Measurements from ENCODE around the gene TRPC3. TPM values are rescaled to one million over a fixed set of nuclear protein-coding genes. Genes with fewer than 3 reads are reported as not detected.

The TRPC3 gene
- total and polyA plus RNA-seq, 4 donors, result 0.06 to 0.33 (median 0.09) TPM

DNA sequence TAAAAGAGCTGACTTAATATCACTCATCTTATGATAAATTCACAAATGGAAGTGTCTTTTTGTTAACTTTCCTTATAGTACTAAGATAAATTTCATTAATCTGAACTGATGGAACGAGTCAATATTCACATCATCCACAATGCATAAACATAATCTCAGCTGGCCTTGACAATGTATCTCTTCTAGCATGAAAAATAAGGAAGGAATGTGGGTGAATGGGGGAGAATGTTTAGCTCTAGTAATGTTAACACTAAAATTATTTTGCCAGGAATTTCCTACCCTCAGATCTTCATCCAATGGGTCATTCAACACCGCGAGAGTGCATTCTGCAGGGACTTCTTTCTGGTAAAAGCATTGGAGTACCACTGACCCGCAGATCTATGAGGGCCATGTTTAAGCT is 15.8 kb downstream of the TRPC3 start:
- WGBS, result 74% methylated on average over 4 of the region's 4 CpGs
- H3K36me3 ChIP-seq (ENCODE audit: control insufficient read depth in 4 of 4, insufficient read depth in 3 of 4, low read depth in 1 of 4, low read length in 3 of 4), result no peaks in the 10 kb centered on the region
- no peaks in the 10 kb centered on the region for H3K4me1 ChIP-seq (ENCODE audit: control insufficient read depth in 4 of 4, insufficient read depth in 4 of 4, low read length in 3 of 4)
- TF ChIP-seq, protein P1, sequence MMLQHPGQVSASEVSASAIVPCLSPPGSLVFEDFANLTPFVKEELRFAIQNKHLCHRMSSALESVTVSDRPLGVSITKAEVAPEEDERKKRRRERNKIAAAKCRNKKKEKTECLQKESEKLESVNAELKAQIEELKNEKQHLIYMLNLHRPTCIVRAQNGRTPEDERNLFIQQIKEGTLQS (IDR thresholded peaks at IDR 0.05), result no peak
- TF ChIP-seq SP1 (IDR thresholded peaks at IDR 0.05), result no peak
- TF ChIP-seq FOXA1 (IDR thresholded peaks at IDR 0.05), result no peak
- H3K27me3 ChIP-seq (ENCODE audit: control insufficient read depth in 4 of 4, insufficient read depth in 4 of 4, low read length in 3 of 4), result peaks cover 0 to 12% (median 2%) of the 10 kb centered on the region in 4 donors
- H3K9ac ChIP-seq (ENCODE audit: low read depth in 1 of 2, low read length in 2 of 2), result no peak overlapping the region
- H3K4me3 ChIP-seq (ENCODE audit: low read depth in 1 of 3, low read length in 3 of 3), result no peak overlapping the region
- DNase-seq (ENCODE audit: low spot score), result no peak
- H3K27ac ChIP-seq (ENCODE audit: low read depth in 1 of 2, low read length in 2 of 2), result no peak overlapping the region
- peaks cover 0 to 8% (median 0%) of the 10 kb centered on the region in 4 donors for H3K9me3 ChIP-seq (ENCODE audit: control insufficient read depth in 4 of 4, low read length in 3 of 4)

DNA sequence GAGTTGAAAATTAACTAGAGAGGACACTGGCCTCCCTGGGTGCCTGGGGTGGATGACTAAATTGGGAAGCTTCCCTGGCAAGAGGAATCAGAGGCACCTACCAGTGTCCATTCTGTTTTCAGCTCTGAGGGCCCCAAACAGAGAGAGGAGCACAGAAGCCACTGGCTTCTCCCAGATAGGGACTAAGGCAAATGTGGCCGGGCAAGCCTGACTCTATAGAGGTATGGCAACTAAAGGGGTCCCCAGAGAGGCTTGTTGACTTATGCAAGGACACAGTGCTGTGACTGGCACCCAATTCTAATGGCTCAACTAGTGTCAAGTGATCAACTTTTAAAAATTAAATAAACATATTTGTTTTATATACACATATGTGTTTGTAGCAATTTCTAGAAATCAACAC is 17.2 kb downstream of the TRPC3 start:
- Histone ChIP-seq H3K27me3 (ENCODE audit: control insufficient read depth in 4 of 4, insufficient read depth in 4 of 4, low read length in 3 of 4) (peaks cover 0 to 10% (median 3%) of the 10 kb centered on the region in 4 donors), H3K27ac (ENCODE audit: low read depth in 1 of 2, low read length in 2 of 2) (no peak overlapping the region), H3K9me3 (ENCODE audit: control insufficient read depth in 4 of 4, low read length in 3 of 4) (peaks cover 0 to 8% (median 0%) of the 10 kb centered on the region in 4 donors), H3K4me3 (ENCODE audit: low read depth in 1 of 3, low read length in 3 of 3) (no peak overlapping the region), H3K36me3 (ENCODE audit: control insufficient read depth in 4 of 4, insufficient read depth in 3 of 4, low read depth in 1 of 4, low read length in 3 of 4) (no peaks in the 10 kb centered on the region), H3K9ac (ENCODE audit: low read depth in 1 of 2, low read length in 2 of 2) (no peak overlapping the region), H3K4me1 (ENCODE audit: control insufficient read depth in 4 of 4, insufficient read depth in 4 of 4, low read length in 3 of 4) (no peaks in the 10 kb centered on the region)
- TF ChIP-seq YY1 (IDR thresholded peaks at IDR 0.05) (no peak), FOXA2 (IDR thresholded peaks at IDR 0.05) (no peak), HNF4G (IDR thresholded peaks at IDR 0.05) (no peak), GABPA (IDR thresholded peaks at IDR 0.05 in 1 of 2, conservative IDR thresholded peaks at IDR 0.05 in 1 of 2) (no peak), EGR1 (IDR thresholded peaks at IDR 0.05; ENCODE audit: low read depth in 2 of 2) (no peak)
- TF ChIP-seq, protein P2, sequence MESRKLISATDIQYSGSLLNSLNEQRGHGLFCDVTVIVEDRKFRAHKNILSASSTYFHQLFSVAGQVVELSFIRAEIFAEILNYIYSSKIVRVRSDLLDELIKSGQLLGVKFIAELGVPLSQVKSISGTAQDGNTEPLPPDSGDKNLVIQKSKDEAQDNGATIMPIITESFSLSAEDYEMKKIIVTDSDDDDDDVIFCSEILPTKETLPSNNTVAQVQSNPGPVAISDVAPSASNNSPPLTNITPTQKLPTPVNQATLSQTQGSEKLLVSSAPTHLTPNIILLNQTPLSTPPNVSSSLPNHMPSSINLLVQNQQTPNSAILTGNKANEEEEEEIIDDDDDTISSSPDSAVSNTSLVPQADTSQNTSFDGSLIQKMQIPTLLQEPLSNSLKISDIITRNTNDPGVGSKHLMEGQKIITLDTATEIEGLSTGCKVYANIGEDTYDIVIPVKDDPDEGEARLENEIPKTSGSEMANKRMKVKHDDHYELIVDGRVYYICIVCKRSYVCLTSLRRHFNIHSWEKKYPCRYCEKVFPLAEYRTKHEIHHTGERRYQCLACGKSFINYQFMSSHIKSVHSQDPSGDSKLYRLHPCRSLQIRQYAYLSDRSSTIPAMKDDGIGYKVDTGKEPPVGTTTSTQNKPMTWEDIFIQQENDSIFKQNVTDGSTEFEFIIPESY (IDR thresholded peaks at IDR 0.05), result no peak
- TF ChIP-seq, protein P3, sequence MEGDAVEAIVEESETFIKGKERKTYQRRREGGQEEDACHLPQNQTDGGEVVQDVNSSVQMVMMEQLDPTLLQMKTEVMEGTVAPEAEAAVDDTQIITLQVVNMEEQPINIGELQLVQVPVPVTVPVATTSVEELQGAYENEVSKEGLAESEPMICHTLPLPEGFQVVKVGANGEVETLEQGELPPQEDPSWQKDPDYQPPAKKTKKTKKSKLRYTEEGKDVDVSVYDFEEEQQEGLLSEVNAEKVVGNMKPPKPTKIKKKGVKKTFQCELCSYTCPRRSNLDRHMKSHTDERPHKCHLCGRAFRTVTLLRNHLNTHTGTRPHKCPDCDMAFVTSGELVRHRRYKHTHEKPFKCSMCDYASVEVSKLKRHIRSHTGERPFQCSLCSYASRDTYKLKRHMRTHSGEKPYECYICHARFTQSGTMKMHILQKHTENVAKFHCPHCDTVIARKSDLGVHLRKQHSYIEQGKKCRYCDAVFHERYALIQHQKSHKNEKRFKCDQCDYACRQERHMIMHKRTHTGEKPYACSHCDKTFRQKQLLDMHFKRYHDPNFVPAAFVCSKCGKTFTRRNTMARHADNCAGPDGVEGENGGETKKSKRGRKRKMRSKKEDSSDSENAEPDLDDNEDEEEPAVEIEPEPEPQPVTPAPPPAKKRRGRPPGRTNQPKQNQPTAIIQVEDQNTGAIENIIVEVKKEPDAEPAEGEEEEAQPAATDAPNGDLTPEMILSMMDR (IDR thresholded peaks at IDR 0.05; ENCODE audit: low read depth, low read length, missing input control), result no peak
- no peak for DNase-seq (ENCODE audit: low spot score)
- WGBS, result 74% methylated on average over 1 of the region's 1 CpG

DNA sequence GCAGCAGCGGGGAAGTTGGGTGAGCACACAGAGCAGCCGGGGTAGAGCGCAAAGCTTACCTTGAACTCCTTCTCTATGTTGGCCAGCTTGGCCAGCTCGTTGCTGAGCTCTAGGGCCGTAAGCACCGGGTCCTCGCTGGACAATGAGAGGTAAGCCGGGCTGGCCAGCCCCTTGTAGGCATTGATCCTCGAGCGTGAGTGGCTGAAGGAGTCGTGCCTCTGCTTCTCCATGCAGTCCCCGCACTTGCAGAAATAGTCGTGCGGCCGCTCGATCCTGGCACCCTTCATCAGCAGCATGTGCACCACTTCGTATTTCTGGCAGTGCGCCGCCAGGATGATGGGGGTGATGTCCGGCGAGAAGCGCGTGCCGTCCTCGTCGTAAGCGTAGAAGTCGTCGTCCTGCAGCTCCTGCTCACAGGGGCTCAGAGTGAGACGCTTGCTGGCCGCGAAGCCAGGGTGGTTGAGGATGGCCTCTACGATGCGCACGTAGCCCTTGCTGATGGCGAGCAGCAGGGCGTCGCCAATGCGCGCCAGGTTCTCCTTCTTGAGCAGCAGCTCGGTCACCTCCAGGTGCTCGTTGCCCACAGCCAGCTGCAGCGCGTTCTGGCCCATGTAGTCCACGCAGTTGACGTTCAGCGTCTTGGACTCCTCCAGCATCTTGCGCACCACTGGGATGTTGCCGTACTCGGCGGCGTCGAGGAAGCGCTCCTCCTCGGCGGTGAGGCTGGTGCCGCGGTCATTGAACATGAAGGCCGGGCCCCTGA is 19.5 kb downstream of the TRPC3 start:
- TF ChIP-seq JUND (IDR thresholded peaks at IDR 0.05), result no peak
- no peak for TF ChIP-seq NR2F2 (IDR thresholded peaks at IDR 0.05)
- no peaks in the 10 kb centered on the region for H3K36me3 ChIP-seq (ENCODE audit: control insufficient read depth in 4 of 4, insufficient read depth in 3 of 4, low read depth in 1 of 4, low read length in 3 of 4)
- H3K27ac ChIP-seq (ENCODE audit: low read depth in 1 of 2, low read length in 2 of 2), result no peak overlapping the region
- no peaks in the 10 kb centered on the region for H3K4me1 ChIP-seq (ENCODE audit: control insufficient read depth in 4 of 4, insufficient read depth in 4 of 4, low read length in 3 of 4)
- WGBS, result 72% methylated on average over 59 of the region's 59 CpGs
- no peak overlapping the region for H3K9ac ChIP-seq (ENCODE audit: low read depth in 1 of 2, low read length in 2 of 2)
- H3K9me3 ChIP-seq (ENCODE audit: control insufficient read depth in 4 of 4, low read length in 3 of 4), result peaks cover 0 to 8% (median 0%) of the 10 kb centered on the region in 4 donors
- H3K4me3 ChIP-seq (ENCODE audit: low read depth in 1 of 3, low read length in 3 of 3), result no peak overlapping the region
- no peak for DNase-seq (ENCODE audit: low spot score)
- peaks cover 0 to 10% (median 1%) of the 10 kb centered on the region in 4 donors for H3K27me3 ChIP-seq (ENCODE audit: control insufficient read depth in 4 of 4, insufficient read depth in 4 of 4, low read length in 3 of 4)

All from liver (tissue), 9 donors.